ENCODE measurements around the gene ILDR1.

ILDR1 gene

DNA sequence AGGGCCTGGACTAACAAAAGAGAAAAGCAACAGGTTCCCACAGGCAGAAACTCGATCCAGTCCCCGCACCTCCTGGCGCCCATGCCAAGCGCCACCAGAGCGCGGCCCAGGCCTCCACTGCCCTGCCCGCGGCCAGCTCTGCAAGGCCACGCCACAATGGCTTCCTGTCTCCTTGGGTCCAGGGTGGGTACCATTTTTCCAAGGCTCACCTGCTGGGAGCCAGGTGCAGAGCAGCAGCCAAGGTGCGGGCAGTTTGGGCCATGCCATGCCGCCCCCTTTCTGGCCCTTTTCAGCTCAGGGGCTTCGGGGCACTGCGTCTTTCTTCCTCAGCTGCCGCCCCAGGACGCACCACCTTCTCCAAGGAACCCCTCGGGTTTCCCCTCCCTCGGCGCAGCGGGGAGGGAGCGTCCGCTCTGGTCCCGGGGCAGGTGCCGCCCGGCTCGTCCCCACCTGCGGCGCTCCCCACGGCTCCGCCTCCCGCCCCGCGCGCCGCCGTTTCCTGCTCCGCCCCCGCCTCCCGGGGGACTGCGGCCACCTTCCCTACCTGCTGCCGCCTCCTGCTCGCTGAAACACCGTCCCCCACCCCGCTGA, at the start of gene ILDR1:
ILDR1 (minus strand) TSS at position 437 of the 591 bp plus-strand sequence; CDS start at position 267, 170 bp downstream.
- DNase-seq (ENCODE audit: low read depth), result no peak
- TF ChIP-seq MYC (IDR thresholded peaks at IDR 0.05; ENCODE audit: low read depth, low read length) (no peak), POLR2A (IDR thresholded peaks at IDR 0.05; ENCODE audit: extremely low read depth, insufficient read length) (no peak)
- TF ChIP-seq, protein P1, sequence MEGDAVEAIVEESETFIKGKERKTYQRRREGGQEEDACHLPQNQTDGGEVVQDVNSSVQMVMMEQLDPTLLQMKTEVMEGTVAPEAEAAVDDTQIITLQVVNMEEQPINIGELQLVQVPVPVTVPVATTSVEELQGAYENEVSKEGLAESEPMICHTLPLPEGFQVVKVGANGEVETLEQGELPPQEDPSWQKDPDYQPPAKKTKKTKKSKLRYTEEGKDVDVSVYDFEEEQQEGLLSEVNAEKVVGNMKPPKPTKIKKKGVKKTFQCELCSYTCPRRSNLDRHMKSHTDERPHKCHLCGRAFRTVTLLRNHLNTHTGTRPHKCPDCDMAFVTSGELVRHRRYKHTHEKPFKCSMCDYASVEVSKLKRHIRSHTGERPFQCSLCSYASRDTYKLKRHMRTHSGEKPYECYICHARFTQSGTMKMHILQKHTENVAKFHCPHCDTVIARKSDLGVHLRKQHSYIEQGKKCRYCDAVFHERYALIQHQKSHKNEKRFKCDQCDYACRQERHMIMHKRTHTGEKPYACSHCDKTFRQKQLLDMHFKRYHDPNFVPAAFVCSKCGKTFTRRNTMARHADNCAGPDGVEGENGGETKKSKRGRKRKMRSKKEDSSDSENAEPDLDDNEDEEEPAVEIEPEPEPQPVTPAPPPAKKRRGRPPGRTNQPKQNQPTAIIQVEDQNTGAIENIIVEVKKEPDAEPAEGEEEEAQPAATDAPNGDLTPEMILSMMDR (IDR thresholded peaks at IDR 0.05; ENCODE audit: low read depth, low read length), result no peak
- TF ChIP-seq, protein P2, sequence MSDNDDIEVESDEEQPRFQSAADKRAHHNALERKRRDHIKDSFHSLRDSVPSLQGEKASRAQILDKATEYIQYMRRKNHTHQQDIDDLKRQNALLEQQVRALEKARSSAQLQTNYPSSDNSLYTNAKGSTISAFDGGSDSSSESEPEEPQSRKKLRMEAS (IDR thresholded peaks at IDR 0.05; ENCODE audit: low read depth, low read length), result no peak
- H3K4me3 ChIP-seq (ENCODE audit: low read depth, low read length), result no peak within 1 kb of the TSS

DNA sequence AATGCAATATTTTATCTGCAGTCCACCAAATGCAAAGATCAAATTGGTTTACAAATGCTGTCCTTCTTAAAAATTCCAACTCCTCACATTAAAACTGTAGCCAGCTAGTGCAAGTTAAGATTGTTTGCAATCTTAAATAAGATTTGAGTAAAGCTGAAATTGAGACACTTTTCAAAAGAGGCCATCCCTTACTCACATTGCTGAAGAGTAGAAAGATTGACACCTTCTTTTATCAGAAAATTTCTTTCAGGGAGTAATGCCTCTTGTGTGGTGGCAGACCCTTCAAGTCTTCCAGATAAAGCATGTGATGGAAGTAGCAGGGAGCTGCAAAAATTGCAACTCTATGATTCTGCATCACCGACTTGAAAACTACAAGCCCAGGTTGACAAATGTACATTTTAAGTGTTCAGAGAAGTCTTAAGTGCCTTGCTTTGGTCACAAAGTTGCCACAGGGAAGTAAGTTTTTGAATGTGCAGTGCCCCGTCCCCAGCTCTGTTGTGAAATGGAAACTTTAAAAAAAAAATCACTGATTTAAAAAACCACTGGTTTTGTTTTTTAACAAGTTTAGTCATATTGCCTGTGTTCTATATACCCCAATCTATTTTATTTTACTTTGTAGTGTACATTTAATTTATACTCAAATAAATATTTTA, 45.7 kb upstream of the ILDR1 start:
- H3K4me3 ChIP-seq (ENCODE audit: low read depth, low read length), result no peak overlapping the region
- DNase-seq (ENCODE audit: low read depth), result peak; percentile 61
- TF ChIP-seq POLR2A (IDR thresholded peaks at IDR 0.05; ENCODE audit: extremely low read depth, insufficient read length) (no peak), MYC (IDR thresholded peaks at IDR 0.05; ENCODE audit: low read depth, low read length) (no peak)
- TF ChIP-seq, protein P2 (IDR thresholded peaks at IDR 0.05; ENCODE audit: low read depth, low read length), result no peak
- TF ChIP-seq, protein P1 (IDR thresholded peaks at IDR 0.05; ENCODE audit: low read depth, low read length), result no peak

DNA sequence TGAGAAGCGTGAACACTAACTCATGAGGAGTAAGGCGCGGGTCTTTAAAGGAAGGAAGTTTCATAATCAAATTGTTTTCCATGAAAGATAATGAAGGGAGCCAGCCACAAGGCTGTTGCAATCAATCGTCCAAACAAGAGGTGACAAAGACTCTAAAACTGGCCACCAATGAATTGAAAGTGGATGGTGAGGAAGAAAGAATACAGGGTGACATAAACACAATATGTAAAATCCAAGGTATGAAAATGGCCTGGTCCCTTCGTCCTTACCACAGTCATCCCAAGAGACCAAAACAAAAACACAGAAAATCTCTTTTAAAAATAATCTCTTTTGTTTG, 45.1 kb upstream of the ILDR1 start:
- TF ChIP-seq POLR2A (IDR thresholded peaks at IDR 0.05; ENCODE audit: extremely low read depth, insufficient read length), result no peak
- TF ChIP-seq MYC (IDR thresholded peaks at IDR 0.05; ENCODE audit: low read depth, low read length), result peak; percentile 79
- TF ChIP-seq, protein P2 (IDR thresholded peaks at IDR 0.05; ENCODE audit: low read depth, low read length), result peak; percentile 61
- H3K4me3 ChIP-seq (ENCODE audit: low read depth, low read length), result no peak overlapping the region
- peak; percentile 93 for DNase-seq (ENCODE audit: low read depth)

DNA sequence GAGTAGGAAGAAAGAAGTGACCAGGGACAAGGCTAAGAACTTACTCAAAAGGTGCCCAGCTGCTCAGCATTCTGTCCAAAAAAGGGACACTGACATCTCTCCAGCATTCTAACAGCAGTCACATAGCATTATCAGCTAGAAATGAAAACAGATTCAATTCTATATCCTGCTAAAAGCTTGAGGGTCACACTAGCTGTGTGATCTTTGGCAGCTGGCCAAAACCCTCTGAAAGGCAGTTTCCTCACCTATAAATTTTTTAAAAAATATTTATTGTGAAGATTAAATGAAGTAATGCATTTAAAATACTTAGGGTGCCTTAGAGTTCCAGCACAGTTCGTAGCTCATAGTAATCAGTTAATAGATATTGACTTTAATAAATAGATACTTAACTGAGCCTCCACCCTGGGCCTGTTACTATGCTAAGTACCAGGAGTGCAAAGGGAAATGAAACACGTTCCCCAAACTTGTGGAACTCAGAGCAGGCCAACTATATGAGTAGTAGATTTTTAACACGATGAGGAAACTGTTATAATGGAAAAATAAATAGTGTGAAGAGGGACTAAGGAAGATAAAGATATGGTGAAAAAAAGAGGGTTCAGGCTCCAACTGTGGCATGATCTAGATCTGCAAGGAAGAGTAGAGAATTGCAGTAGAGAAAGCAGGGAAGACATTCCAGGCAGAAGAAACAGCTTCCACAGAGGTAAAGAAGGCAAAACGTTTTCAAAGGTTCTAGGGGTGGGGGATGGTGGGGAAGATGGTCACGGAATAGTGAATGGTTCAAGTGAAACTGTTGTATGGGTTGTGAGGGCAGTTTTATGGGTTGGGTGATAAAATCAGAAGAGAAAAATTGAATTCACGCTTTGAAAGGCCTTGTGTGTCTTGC, 44.5 kb upstream of the ILDR1 start:
- TF ChIP-seq, protein P1 (IDR thresholded peaks at IDR 0.05; ENCODE audit: low read depth, low read length), result no peak
- TF ChIP-seq MYC (IDR thresholded peaks at IDR 0.05; ENCODE audit: low read depth, low read length), result no peak
- TF ChIP-seq POLR2A (IDR thresholded peaks at IDR 0.05; ENCODE audit: extremely low read depth, insufficient read length), result no peak
- TF ChIP-seq, protein P2 (IDR thresholded peaks at IDR 0.05; ENCODE audit: low read depth, low read length), result no peak
- DNase-seq (ENCODE audit: low read depth), result peak; percentile 40
- no peak overlapping the region for H3K4me3 ChIP-seq (ENCODE audit: low read depth, low read length)

DNA sequence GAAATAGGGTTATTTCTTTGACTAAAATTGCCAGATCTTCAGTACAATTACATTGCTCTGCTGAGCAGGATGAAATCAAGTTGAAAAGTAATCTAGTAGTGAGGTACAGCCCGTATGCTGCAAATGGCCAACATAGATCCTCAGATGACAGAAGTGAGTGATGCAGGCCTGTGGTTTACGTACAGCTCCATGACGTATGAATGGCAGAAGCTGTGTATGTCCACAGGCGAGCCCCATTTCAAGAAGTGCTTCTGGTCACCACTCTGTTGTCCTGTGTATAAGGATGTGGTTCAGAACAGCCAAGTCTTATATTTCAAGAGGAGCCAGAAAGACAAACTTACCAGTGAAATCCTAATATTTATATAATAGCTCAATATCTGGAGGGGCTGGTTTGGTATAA, 42.3 kb upstream of the ILDR1 start:
- no peak overlapping the region for H3K4me3 ChIP-seq (ENCODE audit: low read depth, low read length)
- DNase-seq (ENCODE audit: low read depth), result no peak
- TF ChIP-seq MYC (IDR thresholded peaks at IDR 0.05; ENCODE audit: low read depth, low read length) (no peak), POLR2A (IDR thresholded peaks at IDR 0.05; ENCODE audit: extremely low read depth, insufficient read length) (no peak)
- TF ChIP-seq, protein P1 (IDR thresholded peaks at IDR 0.05; ENCODE audit: low read depth, low read length), result no peak
- TF ChIP-seq, protein P2 (IDR thresholded peaks at IDR 0.05; ENCODE audit: low read depth, low read length), result no peak

Measured in NB4 (cell line).